Dermis blood vessel endothelial cell (primary cell): Measurements from ENCODE around the gene IYD. TPM values are rescaled to one million over a fixed set of nuclear protein-coding genes. Genes with fewer than 3 reads are reported as not detected.
A peak's percentile ranks its signal among the peaks of the same experiment; 100 is the strongest.
"Not testable (repeated sequence)": the region's sequence is repeated elsewhere in the genome, so short reads cannot be mapped to it uniquely, and the experiment has no call there.

ENCODE experiments used
- DNase-seq: peaks from one replicate; pipeline ENCODE4 v3.0.0; 2010
- total RNA-seq: library from RNA; depleted of rRNA; stranded (reverse); fragments of >200 nt; gene quantifications from 2 replicates; pipeline ENCODE4 v1.2.3, GENCODE V29; 2014

Gene IYD
- total RNA-seq, 1 donor from 2014 or later: not detected

DNA sequence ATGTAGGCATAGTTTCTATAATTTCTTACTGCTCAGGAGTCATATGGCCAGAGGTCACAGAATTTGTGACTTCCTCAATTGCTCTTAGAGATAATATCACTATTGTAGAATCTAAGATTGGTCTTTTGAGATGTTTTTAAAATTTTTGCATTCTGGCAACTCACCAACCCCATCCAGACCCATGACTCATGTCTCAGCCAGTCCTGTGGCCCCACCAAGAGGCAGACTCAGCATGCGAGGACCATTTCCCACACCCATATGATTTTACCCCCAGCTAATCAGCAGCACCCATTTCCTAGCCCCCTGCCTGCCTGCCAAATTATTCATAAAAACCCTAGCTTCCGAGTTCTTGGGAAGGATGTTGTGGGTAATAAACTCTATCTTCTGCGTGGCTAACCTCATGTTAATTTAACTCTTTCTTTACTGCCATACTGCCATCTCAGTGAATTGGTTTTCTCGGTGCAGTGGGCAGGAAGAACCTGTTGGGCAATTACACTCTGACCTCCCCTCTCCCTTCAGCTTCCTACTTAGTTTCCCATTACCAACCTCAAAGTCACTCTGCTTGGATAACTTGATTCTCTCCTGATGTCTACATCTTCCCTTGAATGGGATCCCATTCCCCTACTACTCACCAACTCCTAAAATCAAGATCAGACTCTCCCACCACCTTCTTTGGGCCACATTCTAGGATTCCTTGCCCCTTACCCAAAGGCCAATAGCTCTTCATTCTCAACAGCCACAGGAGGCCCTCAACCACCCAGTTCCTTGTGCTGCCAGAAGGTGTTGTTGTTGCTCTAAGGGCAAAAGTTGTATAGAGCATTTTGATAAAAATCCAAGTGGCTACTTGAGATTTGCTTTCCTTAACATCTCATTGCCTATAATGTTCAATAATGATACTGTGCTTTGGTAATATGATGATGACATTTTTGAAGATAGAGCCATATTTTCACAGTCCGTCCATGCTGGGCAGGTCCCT lies 16.2 kb upstream of the IYD start:
- no peak for DNase-seq

DNA sequence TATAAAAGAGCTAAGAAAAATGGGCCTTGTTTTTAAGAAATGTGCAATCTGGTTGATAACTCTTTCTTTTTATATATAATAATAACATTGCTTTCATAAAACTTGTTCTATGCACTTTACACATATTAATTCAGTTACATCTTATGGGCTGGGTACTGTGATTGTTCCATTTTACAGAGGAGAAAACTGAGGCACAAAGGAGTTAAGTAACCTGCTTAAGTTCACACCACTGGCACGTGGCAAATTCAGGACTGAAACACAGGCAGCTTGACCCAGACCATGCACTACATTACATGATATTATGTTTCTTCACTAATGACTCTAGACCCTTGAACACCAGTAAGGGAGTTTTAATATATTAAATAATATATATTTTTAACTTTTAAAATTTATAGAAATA lies 15.4 kb upstream of the IYD start:
- DNase-seq: no peak

DNA sequence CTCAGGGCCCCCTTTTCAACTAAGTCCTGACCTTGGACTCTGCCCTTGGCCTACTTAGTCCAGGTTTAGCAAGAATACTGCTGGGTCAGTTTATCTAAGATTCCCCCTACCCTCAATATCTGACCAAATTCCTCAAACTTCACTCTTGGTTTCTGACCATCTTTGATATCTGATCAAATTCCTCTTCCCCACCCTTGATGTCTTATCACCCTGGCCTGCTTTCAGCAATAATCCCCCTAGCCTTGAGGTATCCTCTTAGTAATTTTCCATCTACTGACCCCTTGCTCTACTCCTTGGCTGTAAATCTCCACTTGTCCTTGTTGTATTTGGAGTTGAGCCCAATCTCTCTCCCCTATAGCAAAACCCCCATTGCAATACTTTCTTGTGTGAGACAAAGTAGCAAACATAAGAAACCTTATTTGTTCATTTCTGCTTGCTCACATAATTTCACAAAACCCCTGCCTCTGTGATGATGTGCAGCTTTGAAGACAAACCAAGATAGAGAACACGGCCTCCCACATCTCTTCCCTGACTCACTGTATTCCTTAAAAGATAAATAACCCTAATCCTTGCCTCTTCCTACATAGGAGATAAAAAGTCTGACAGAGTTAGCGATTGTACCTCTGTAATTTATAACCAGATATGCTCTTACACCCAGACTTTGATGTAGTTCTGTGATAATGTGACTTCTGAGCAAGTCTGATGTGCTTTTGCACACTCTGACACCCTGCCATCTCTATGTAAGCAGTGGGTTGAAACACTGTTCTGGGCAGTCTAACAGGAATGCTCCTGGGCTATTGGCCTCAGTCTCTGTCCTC lies 13.8 kb upstream of the IYD start:
- no peak for DNase-seq

DNA sequence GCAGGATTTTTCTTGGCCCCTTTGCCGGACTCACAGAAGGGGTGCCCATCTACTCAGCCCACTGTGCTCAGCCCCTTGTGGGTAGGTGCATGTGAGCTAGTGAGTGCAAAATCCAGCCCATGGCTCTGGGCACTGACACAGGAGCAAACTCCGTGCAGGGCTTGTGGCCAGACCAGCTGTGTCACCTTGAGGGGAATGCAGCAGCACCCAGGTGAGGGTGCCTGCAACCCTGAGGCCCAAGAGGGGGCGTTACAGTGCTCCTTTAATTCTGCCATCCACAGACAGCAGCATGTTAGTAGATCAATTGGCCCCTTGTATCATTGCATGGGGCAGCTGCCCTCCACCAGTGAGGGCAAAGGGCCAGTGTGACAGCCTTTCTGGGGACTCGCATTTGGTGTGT lies 12.9 kb upstream of the IYD start:
- no peak for DNase-seq

DNA sequence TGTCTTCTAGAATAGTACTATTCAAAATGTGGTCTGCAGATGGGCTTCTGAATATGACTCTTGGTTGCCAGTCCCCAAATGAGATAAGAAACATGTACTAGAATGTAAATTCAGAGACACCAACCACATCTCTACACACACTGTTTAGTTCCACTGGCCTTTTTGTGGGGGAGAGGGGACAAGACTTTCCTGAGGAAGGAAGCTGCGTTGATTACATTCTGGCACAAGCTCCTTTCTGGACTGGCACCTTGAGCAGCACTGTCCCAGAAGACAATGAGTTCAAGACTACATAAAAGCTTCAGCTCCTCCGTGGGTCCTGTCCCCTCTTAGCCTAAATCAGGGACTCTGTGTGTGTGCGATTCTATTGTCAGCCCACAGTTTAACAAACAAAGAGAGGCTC lies 6.9 kb upstream of the IYD start:
- DNase-seq: peak; percentile 52

DNA sequence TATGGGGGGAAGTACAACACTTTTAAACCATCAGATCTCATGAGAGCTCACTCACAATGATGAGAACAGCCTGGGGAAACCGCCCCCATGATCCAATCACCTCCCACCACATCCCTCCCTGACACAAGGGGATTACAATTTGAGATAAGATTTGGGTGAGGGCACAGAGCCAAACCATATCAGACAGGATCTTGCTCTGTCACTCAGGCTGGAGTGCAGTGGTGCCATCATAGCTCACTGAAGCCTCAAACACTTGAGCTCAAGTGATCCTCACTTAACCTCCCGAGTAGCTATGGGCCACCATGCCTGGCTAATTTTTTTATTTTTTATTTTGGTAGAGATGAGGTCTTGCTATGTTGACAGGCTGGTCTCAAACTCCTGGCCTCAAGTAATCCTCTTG lies 5.1 kb upstream of the IYD start:
- no peak for DNase-seq

DNA sequence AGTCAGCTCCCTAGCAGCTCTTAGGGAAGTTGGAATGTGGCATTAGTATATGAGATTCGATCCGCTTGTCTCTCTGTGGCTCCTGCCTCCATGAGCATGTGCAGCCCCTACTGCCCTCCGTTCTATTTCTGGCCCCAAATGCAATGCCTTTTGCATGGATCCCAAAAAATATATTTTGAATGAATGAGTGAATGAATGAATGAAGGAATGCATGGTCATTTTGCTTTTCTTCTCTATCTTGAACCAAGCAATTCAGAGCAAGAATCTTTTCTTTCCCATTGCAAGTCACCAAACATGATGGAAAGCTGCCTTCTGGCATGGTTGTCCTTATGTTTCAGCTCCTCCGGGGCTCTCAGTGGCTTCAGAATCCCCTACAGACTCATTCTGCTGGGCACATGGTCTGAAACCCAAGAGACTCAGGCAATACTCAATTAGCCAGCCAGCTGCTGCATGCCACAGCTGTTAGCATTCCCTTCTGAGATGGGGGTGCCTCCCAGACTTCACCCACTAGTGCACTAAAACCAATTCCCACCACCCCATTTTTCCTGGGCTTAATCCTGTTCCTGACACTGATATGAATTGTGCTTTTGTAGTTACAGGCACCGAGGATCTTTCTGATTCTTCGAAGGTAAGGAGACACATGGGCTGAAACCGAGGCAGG lies 2.6 kb upstream of the IYD start:
- DNase-seq: no peak

DNA sequence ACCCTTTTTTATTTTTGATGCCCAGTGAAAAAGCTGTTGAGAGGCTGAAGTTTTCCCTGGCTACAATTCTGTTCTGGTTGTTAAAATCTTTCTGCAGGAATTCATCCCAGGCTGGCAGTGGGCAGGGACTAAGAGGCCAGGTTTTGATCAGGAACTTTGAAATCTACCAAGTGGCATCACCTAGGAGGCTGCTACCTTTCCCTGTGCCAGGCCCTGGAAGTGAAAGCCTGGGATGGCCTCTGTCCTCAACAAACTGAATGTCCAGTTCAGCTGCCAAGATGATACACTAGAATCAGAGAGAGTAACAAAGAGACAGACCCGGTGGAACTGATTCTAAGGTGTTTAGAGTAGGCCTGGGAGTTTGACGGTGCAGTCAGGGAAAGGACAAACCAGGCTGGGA lies 596 bp downstream of the IYD start:
- DNase-seq: no peak

DNA sequence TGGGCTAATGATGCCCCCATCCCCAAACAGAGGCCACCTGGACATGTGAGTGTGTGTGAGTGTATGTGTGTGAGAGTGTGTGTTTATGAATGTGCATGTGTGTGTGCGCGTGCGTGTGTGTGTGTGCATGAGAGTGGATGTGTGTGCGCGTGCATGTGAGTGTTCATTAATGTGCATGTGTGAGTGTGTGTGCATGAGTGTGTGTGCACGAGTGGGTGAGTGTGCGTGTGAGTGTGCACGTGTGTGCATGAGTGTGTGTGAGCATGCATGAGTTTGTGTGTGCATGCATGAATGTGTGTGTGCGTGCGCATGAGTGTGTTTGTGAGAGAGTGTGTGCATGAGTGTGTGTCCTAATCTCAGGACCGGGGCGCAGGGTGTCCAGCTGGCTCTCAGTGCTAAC lies 1.3 kb downstream of the IYD start:
- DNase-seq: no peak

DNA sequence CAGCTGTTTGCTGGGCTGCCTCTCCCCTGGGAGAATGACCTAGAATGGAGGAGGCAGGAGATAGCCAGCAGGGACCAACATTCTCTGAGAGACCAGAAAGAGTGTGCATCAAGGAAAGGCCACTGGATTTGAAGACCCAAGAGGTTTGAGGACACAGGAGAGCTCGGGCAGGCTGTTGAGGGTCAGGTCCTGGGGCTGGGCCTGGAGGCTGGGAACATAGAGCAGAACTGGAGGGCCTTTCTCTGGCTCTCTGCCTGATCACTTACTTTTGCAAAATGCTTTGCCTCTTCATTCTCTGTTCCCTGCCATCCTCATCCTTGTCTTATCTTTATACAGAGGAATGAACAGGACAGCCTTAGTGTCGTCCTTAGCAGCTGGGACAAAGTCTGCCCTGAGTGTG lies 2.5 kb downstream of the IYD start:
- no peak for DNase-seq

DNA sequence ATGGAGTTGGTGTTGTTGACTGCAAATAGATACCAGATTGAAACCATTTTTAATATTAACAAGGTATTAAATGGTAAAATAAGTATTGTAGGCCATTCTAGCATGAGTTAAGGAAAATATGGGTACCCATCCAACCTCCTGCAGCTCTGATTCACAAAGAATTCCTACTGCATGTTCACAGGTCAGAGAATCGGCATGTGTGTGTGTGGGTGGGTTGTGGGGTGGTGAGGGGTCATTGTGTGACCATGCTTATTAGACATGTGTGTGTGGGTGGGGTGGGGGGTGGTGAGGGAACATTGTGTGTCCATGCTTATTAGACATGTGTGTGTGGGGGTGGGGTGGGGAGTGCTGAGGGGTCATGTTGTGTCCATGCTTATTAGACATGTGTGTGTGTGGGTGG lies 3.2 kb downstream of the IYD start:
- no peak for DNase-seq

DNA sequence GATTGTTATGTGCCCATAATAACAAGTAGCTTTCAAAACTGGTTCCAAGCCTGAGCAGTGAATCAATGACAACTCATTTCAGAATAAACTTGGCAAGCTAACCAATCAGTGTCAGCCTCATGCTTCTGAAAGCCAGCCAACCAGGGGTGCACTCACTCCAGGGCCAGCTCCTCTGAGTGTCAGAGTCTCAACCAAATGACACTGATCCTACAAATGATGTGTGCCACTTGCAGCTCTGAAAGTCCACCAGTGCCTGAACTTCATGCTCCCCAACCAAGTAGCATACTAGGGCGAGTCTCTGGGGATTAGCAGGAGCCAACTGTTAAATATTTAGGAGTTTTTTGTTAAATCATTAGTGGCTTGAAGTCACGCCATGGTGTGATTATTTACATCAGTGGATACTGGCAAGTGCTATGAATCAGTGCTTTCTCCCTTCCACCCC lies 4.5 kb downstream of the IYD start:
- no peak for DNase-seq

DNA sequence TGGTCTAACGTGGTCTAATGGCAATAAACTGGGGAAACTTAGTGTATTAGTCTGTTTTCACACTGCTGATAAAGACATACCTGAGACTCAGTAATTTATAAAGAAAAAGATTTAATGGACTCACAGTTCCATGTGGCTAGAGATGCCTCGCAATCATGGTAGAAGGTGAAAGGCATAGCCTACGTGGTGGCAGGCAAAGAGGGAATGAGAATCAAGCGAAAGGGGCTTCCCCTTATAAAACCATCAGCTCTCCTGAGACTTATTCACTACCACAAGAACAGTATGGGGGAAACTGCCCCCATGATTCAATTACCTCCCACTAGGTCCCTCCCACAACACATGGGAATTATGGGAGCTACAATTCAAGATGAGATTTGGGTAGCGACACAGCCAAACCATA lies 5.5 kb downstream of the IYD start:
- not testable (repeated sequence) for DNase-seq

DNA sequence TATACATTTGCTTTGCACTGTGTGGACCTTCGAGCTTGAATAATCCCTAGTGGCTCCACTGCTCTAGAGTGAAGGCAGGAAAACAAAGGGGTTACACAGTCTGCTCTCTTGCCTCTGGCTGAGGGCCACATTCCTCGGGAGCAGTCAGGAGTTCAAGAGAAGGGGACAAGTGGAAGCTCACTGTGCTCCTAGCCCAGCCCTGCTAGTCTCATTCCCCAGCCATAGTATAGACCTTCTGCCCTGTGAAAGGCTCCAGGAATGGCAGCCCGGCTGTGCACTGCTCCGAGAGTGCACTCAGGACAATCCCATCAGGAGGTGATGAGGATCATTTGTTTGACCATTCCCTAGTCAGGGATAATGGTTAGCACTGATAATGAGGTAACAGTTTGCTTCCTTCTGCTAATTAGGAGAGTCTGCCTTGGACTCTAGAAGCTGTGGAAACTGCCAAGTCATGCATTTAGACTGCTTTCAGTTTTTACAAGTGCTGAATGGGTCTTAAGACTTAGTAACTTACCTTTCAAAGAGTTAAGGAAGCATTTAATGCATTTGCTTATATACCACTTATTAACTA lies 8.5 kb downstream of the IYD start:
- DNase-seq: no peak

DNA sequence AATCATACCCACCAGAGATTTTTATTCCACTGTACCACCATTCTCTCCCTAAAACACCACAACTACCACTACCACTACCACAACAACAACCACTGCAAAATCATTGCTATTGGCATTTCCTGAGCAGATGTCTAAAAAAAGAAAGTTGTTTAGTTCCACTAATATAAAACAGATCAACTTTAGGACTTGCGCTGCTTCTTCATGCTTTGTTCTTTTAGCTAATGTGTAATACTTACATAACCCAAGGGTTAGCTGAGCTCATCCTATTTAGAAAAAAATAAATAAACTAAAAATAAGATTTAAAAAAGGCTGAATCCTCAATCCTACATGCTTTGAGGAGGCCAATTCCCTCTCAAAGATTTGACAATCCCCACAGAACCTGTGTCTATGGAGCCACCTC lies 11.4 kb downstream of the IYD start:
- DNase-seq: no peak

DNA sequence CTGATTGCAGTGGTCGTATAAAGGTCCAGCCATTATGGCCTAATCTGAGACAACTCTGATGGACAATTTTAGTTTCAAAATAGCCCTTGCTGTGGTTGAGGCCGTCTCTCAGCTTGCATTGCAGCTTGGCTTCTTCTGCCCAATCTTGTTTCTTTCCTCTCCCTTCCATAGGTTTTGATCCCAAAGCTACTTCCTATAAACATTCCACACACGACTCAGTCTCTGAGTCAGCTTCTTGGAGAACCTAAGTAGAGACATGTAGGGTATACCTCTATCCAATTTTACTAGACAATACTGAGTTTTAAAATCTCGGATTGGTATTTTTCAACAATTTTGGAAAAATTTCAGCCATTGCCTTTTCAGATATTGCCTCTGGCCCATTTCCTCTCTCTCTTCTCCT lies 13.4 kb downstream of the IYD start:
- DNase-seq: no peak

DNA sequence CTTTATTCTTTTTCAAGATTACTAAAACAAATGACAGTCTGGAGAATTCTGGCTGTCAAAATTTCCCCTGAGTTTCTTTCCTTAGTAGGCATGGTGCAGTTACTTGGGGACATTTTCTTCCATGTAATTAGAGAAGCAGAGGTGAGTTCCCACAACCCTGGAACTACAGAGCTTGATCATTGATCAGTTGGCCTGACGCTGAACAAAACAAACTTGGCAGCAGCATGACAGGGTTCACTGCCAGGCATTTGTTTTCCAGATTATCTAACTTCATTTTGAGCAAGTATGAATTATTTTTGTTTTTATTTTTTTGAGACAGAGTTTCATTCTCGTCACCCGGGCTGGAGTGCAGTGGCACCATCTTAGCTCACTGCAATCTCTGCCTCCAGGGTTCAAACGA lies 22.6 kb downstream of the IYD start:
- DNase-seq: no peak

DNA sequence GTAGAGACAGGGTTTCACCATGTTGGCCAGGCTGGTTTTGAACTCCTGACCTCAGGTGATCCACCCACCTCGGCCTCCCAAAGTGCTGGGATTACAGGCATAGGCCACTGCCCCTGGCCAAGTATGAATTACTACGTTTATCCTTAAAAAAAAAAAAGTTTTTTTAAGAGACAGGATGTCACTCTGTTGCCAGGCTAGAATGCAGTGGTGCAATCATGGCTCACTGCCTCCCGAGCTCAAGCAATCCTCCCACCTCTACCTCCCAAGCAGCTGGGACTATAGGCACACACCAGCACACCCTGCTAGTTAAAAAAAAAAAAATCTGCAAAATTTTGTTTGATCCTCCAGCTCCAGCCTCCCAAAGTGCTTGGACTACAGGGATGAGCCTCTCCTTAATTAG lies 23.1 kb downstream of the IYD start:
- no peak for DNase-seq

DNA sequence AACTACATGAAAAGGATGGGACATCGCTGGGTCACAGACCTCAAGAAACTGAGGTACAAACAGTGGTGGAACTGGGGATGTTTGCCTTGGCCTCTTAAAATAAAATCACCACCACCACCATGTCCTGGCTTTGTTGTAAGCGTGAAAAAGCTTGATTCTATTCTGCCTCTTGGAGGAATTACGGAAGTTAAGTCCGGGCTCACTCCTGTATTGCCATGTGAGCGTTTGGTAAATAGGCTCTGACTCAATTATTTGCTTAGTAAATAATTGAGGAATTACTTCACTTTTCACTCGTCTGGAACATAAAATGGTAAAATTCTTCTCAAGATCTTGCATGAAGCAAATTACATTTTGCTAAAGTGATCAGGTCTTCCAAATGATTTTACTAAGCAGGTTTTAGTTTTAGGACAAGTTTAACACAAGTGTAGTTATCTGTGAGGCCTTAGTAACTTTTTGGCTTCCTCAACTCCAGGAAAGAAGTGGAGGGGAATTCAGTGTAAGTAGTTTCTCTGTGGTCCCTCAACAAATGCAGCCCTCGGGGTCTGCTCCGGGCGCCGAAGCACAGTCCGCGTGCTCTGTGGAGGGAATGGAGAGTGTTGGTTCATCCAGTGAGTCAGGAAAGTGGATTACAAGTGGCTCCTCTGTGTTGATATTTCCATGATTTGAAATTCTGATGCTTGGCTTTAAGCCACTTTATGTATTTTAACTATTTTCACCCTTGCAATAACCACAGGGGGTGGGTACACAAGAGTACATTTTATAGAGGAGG lies 23.8 kb downstream of the IYD start:
- DNase-seq: no peak

DNA sequence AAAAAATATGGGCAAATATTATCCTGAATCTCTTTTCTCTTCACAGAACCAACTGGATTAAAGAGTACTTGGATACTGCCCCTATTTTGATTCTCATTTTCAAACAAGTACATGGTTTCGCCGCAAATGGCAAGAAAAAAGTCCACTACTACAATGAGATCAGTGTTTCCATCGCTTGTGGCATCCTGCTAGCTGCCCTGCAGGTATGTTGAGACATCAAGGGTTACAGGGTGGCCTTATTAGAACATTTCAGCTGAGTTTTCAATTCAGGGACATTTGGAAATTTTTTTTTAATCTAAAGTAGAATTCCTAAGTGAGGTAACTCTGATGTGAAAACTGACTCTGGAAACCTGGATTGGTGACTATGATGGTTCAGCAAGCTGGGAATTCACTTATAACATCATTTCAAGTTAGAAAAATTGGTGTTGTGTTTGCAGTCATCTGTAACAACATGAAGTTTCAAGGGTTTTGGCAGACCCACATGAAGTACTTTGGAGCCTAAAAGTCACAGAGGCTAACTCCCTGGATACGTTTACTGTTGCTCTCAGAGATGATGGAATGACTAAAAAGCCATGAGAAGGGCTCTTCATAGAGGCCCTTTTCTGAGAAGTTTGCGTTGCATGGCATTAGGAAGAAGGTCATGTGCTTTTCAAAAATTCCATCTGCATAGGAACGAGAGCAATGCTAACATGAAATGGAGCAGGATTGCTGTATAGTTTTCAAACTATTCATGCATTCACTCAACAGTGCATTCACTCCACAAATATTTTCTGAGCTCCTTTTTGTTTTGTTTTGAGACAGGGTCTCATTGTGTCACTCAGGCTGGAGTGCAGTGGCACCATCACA lies 25.5 kb downstream of the IYD start:
- no peak for DNase-seq

DNA sequence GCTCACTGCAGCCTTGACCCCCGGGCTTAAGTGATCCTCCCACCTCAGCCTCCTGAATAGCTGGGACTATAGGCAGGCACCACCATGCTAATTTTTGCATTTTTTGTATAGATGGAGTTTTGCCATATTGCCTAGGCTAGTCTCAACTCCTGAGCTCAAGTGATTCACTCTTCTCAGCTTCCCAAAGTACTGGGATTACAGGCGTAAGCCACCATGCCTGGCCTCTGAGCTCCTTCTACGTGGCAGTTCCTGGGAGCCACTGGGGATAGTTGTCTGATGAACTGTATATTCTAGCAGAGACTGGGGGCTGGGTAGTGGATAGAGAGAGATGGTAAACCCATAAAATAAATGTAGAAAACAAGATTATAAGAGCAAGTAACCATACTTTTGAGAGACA lies 26.1 kb downstream of the IYD start:
- DNase-seq: no peak
